ENCODE measurements around the gene DRC3.
"Not testable (repeated sequence)": the region's sequence is repeated elsewhere in the genome, so short reads cannot be mapped to it uniquely, and the experiment has no call there.

DRC3 gene

DNA sequence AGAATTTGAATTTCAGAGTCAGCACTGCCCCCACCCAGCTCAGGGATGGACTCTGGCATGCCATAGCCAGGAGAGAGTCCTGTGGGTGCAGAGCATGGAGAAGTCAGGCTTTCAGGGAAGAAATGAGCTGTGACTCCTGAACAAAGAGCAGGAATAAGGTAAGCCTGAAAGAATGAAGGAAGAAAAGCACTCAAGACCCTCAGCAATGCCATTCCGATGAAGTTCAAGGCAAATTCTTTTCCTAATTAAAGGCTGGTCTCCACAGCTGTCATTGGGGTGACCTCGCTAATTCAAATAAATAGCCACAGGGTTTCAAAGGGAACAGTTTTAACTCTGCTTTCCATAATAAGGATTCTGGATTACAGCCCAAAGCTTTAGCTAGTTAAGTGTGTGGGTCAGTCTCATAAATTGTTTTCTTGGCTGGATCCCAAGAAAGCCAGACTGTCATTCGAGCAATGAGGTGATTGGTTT lies 32.2 kb upstream of the DRC3 start:
- DNase-seq (ENCODE audit: low read depth in 3 of 3): no peak

DNA sequence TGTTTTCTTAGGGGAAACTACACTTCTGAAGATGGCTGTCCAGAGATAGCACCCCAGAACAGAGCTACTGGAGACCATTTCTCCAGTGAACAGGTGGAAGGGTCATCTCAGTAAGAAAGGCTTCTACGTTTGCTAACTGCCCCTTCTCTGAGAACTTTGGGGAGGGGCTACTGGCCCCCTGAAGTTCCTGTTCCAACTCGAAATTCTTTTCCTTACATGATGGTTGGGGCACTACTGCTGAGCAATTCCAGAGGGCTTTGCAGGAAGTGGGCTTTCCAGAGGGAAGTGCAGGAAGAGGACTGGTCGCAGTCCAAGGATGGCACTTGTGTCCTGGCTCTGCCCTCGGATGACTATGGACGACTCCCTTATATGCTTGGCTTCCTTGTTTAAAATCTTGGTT lies 31.6 kb upstream of the DRC3 start:
- DNase-seq (ENCODE audit: low read depth in 3 of 3): no peak

DNA sequence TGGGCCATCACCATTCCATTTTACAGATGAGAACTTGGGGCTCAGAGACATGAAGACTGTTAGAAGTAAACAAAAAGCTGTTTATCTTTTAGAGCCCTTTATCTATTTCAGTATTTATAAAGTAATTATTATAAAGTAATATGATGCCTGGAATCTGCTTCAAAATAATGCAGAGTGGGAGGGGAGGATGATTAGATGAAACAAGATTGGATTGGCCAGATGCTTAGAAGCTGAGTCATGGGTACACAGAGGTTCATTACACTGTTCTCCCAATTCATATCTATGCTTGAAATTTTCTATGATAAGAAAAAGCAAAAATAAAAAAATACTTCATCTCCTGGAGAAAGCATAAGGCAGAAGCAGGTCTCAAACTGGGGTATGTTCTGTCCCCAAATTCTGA lies 29.8 kb upstream of the DRC3 start:
- DNase-seq (ENCODE audit: low read depth in 3 of 3): no peak

DNA sequence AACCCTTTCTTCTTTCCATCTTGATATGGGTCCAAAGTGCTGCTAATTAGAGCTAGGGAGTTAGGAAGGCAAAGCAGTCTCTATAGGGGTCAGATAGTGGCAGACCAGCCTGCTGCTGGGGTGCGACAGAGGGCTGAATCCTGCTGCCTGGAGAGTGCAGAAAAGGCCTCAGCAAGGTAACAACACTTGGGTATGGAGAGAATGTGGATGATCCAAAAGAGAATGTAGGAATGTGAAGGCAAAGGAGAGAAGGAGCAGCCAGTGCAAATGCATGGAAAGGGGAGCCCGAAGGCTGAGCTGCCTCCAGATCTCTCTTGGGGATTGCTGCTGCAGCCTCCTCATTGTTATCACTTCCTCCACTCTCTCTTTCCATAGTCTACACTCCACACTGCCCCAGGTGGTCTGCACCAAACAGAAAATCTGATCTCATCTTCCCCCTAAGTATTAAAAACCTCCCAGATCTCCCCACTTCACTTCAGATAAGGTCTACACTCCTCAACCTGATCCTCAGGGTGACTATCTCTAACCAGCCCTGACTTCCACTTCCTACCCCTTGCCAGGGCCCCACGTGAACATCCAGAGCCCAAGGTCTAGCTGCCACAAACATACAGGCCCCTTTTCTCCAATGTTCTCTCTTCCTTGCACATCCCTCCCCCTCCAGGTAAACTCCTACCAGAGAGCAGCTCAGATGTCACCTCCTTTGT lies 29.2 kb upstream of the DRC3 start:
- no peak for DNase-seq (ENCODE audit: low read depth in 3 of 3)

DNA sequence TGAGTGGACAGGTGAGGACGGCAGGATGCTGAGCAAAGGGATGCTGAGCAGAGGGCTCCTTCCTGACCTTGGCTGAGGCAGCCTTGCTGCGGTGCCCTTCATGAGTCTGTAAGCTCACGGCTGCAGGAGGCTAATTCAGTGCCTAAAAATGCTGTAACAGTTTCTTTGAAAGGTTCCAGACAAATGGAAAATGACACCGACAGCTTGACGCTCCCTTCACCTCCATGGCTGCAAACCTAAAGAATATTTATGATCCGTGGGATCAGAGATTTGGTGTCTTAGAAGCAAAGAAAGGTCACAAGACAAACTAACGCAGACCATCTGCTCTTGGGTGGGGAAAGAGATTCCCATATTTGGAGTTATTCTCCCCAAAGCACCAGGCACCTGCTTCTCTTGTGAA lies 28.4 kb upstream of the DRC3 start:
- no peak for DNase-seq (ENCODE audit: low read depth in 3 of 3)

DNA sequence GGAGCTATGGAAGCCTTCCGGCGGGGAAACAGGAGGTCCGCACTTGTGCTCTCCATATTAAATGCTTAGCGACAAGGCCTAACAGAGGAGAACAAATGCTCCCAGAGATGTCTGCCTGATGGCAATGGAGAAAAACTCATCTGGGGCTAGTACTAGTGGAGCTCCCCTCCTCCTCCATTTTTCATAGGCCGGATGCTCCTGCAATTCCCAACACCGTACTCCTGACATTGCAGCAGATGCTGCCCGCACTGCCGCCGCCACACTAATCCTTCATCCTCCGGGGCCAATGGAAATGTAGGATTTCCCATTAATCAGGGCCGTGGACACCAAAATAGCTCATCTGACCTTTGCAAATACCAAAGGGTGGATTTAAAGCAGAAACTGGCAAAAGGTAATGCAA lies 27.9 kb upstream of the DRC3 start:
- DNase-seq (ENCODE audit: low read depth in 3 of 3): no peak

DNA sequence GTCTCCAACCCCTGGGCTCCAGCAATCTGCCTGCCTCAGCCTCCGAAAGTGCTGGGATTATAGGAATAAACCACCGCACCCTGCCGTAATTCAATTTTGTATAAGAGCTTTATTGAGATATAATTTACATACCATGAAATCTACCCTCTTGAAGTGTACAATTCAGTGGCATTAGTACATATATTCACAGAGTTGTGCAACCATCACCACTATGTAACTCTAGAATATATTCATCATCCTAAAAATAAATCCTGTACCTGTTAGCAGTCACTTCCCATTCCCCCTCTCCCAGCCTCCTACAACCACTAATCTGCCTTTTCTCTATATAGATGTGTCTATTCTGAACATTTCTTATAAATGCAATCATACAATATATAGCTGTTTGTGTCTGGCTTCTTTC lies 26.6 kb upstream of the DRC3 start:
- no peak for DNase-seq (ENCODE audit: low read depth in 3 of 3)

DNA sequence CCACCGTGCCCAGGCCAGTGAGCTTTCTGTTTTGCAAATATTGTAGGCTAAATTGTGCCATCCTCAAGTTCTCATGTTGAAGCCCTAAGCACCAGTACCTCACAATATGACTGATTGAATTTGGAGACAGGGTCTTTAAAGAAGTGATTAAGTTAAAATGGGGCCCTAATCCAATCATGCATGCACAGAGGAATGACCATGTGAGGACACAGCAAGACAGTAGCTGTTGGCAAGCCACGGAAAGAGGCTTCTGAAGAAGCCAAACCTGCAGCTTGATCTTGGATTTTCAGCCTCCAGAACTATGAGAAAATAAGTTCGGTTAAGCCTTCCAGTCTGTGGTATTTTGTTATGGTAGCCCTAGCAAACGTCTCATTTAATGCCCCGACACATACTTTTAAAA lies 25.4 kb upstream of the DRC3 start:
- DNase-seq (ENCODE audit: low read depth in 3 of 3): no peak

DNA sequence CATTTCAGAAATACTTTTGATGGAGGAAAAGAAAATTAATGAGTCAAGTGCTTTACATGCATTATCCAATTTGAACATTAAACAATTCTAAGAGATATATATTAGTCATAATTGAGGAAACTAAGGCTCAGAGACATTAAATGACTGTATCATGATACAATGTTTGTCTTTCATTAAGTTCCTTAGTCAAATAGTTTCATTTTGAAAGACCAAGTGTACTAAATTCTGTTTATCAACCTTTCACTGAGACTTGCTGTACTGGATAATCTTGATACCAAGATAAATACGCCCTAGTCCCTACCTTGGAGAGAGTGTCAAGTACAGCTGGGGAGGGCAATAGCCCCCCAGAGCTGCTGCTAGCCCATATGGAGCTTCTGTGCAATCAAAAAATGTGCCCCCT lies 24.7 kb upstream of the DRC3 start:
- no peak for DNase-seq (ENCODE audit: low read depth in 3 of 3)

DNA sequence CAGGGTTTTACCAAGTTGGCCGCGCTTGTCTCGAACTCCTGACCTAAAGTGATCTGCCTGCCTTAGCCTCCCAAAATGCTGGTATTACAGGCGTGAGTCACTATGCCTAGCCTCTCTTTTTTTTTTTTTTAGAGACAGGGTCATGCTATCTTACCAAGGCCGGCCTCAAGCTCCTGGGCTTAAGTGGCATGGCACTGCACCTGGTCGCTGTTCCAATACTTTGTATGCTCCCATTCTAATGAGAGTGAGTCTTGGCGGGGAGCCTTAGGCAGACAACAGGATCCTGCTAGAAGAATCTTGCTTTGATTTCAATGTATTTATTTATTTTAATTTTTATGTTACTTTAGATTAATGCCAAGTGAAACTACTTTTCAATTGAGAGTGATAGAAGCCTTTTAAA lies 22.3 kb upstream of the DRC3 start:
- no peak for DNase-seq (ENCODE audit: low read depth in 3 of 3)

DNA sequence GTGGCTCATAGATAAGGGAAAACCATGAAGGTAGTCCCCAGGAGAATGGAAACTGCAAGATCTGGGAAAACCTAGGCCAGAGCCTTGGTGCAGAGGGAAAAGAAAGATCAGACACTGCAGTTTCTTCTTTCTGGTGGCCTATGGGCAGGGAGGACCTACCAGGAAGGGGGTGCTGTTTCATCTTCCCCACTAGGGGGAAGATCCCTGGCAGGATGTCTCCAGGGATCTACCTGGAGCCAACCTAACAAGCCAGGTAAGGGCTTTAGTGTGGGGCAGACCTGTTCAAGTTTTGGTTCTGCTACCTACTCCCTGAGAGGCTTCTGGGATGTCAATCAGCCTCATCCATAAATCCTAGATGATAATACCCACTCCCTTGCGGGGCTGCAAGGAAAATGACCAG lies 21.9 kb upstream of the DRC3 start:
- no peak for DNase-seq (ENCODE audit: low read depth in 3 of 3)

DNA sequence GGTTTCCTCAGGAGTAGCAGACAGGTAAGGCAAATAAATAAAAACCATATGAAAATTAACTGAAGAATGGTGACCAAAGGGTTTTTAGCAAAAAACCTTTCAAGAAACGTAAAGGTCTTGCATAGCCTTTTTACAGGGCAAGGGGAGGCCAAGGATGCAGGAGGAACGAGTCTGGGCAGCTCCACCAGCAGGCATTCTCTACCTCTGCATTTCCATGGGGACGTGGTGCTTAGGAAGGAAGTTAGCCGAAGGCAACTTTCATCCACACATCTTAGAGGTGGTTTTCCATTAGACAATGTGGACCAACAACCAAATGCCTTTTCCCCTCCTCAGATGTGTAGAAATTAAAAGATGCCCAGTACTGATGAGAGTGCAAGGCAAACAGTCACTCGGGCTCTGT lies 21.1 kb upstream of the DRC3 start:
- DNase-seq (ENCODE audit: low read depth in 3 of 3): no peak

DNA sequence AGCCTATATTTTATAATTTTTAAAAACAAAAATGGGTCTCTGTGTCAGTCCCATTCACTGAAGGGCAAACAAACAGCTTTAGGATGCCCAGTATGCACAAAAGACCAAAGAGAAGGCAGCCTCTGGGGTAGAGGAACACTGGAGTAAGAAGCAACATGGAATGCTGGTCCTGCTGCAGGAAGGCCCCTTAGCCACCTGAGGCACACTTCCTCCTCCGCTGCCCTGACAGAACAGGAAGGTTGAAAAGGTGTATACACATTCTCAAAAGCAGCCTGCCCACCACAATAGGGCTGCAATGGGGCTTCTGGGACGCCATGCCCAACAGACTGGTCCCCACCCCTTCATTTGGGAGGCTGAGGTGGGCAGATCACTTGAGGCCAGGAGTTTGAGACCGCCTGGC lies 20.0 kb upstream of the DRC3 start:
- DNase-seq (ENCODE audit: low read depth in 3 of 3): no peak

DNA sequence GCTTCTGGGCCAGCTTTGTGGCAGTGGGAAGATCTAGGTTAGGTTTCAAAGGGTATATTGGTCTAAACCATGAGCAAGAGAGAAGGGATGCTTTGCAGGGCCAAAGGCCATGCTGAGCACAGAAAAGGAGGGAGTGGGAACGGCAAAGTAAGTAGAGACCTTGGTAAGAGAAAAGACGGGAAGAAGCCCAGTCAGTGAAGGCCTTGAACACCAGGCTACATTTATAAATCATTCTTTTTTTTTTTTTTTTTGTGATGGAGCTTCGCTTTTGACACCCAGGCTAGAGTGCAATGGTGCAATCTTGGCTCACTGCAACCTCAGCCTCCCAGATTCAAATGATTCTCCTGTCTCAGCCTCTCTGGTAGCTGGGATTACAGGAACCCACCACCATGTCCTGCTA lies 18.6 kb upstream of the DRC3 start:
- no peak for DNase-seq (ENCODE audit: low read depth in 3 of 3)

DNA sequence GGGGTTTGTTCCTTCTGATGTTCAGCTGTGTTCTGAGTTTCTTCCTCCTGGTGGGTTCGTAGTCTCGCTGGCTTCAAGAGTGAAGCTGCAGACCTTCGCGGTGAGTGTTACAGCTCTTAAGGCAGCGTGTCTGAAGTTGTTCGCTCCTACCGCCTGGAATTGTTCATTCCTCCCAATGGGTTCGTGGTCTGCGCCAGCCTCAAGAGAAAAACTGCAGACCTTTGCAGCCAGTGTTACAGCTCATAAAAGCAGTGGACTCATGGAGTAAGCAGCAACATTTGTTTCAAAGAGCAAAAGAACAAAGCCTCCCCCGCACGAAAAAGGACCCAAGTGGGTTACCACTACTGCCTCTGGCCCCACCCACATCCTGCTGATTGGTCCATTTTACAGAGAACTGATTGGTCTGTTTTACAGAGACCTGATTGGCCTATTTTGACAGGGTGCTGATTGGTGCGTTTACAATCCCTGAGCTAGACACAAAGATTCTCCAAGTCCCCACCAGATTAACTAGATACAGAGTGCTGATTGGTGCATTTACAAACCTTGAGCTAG lies 16.8 kb upstream of the DRC3 start:
- DNase-seq (ENCODE audit: low read depth in 3 of 3): not testable (repeated sequence)

DNA sequence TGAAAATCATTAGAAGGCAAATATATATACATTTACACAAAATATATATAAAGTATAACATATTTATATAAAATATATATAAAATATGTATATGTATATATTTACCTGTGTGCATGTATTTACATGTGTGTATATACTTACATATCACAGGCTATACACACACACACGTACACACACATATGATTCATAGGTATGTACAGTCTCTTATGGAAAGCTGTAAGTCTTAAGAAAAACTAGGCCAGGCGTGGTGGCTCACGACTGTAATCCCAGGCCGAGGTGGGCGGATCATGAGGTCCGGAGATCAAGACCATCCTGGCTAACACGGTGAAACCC lies 15.1 kb upstream of the DRC3 start:
- no peak for DNase-seq (ENCODE audit: low read depth in 3 of 3)

DNA sequence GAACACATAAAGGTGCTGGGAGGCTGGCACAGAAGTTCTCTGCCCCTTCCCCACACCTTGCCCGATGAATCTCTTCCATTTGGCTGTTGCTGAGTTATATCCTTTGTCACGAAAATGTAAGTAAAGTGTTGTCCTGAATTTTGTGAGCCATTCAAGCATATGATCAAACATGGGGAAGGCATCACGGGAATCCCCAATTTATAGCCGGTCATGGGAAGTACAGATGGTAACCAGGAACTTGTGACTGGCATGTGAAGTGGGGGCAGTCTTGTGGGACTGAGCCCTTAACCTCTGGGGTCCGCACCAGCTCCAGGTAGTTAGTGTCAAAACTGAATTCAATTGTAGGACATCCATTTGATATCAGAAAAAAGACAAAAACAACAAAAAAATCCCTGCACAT lies 13.7 kb upstream of the DRC3 start:
- no peak for DNase-seq (ENCODE audit: low read depth in 3 of 3)

DNA sequence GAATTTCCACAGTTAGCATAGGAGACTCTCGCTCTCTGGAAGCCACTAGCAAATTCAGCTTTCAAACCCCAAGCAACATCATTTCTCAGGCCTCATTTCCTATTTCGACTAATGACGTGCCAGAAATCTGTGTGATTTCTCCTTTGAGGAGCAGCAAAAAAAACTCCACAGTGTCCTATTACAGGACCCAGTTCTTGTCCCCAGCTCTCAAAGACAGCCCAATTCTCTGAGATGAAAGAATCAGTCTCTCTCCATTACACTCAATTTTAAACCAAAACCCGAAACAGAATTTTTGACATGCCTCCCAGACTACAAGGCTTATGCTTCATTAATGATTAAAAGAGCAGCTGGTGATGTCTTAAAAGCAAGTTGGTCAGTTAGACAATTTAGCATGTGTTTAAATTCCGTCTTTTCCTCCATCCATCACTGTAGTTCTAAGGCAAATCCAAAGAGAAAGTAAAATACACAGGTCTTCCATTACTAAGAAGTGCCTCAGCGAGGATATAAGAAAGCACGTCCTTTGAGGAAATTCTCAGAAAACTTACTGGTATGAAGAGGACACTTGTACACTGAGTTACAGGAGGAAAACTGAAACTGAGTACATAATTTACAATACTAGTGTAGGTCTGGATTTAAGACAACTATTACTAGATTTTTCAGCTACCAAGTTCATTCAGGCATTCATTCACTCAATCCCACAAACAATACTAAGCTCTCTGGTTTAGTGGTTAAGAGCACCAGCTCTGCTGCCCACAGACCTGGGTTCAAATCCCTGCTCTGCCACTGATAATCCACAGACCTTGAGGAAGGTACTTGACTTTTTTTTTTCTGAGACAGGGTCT lies 12.9 kb upstream of the DRC3 start:
- peak in 1 of 3 experiments; percentile 35 for DNase-seq (ENCODE audit: low read depth in 3 of 3)

DNA sequence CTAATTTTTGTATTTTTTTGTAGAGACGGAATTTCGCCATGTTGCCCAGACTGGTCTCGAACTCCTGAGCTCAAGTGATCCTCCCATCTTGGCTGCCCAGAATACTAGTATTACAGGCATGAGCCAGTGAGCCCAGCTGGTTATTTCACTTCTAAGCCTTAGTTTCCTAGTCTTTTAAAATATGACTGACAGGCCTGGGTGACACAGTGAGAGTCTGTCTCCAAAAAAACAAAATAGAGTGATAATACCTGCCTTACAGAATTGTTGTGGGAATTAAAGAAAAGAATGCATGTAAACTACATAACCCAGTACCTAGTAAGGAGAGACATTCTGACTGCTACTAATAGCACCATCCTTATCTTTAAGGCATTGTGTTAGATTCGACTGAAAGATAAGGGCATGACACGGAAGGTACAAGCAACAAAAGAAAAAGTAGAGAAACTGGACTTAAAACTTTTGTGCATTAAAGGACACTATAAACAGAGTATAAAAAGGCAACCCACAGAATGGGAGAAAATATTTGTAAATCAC lies 12.1 kb upstream of the DRC3 start:
- DNase-seq (ENCODE audit: low read depth in 3 of 3): no peak

DNA sequence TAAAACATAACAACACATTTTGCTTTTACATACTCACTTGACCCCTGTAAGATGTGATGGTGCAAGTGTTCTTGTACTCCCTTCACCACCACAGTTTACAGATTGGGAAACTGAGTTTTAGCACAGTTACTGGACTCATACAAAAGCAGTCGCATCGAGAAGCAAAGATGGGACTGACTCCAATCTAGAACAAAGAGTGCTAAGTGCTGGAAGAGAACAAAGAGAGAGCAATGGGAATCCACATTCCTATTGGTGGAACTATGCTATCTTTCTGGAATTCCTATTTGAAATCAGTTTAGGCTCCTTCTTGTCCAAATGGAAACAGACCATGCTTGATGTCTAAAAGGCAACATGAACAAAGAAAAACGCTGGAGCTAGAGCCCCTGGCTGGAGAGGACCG lies 9.6 kb upstream of the DRC3 start:
- DNase-seq (ENCODE audit: low read depth in 3 of 3): no peak

DNA sequence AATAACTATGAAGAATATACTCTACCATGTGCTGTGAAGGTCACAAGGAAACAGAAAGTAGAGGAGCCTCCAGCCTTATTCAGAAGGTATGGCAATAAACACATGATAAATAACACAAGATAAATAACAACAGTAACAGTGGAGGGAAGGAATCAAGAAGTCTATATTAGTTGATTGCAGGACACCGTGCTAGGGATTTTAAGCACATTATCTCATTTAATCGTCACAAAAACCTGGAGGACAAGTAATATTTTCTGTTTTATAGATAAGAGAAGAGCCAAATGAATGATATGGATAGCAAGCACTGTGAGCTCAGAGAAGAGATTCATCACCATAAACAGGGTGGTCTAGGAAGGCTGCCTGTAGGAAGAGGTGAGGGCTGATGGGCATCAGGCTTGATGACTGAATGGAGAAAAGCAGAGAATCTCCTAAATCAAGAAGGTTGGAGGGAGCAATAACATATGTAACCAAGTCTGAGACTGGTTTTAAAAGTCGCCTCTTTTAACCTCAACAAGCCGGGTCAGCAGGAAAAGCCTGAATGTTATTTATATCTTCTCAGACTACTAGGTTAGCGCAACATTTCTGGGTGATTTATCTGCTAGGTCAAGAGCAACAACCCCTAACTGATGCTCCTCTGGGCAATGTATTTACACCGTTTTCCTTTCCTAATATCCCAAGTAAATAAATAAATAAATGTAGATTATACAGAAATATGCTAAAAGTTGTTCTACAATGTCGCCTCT lies 8.8 kb upstream of the DRC3 start:
- no peak for DNase-seq (ENCODE audit: low read depth in 3 of 3)

DNA sequence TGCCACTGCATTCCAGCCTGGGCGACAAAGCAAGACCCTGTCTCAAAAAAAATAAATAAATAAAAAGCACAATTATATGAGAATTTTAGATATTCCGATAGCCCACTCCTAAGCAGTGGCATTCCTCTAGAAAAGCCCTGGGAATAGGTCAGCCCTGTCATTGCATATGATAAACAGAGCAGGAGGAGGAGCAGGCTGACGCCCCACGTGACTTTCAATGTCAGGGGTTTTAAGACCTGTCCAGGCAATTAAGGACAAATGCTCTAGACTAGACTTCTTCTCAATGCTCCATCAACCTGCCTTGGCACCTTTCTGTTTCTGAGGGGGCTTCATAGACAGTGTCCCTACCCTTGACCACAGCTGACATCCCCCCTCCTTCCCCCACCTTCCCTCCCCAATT lies 8.0 kb upstream of the DRC3 start:
- no peak for DNase-seq (ENCODE audit: low read depth in 3 of 3)
